NCI-H2196 (cell line): ENCODE results near the gene STOML2.

Experiments
- DNase-seq: peaks from one replicate; lab custom pipeline; 2025; ENCODE audit not compliant: unreplicated experiment; lab: John Stamatoyannopoulos, UW

STOML2 gene

DNA sequence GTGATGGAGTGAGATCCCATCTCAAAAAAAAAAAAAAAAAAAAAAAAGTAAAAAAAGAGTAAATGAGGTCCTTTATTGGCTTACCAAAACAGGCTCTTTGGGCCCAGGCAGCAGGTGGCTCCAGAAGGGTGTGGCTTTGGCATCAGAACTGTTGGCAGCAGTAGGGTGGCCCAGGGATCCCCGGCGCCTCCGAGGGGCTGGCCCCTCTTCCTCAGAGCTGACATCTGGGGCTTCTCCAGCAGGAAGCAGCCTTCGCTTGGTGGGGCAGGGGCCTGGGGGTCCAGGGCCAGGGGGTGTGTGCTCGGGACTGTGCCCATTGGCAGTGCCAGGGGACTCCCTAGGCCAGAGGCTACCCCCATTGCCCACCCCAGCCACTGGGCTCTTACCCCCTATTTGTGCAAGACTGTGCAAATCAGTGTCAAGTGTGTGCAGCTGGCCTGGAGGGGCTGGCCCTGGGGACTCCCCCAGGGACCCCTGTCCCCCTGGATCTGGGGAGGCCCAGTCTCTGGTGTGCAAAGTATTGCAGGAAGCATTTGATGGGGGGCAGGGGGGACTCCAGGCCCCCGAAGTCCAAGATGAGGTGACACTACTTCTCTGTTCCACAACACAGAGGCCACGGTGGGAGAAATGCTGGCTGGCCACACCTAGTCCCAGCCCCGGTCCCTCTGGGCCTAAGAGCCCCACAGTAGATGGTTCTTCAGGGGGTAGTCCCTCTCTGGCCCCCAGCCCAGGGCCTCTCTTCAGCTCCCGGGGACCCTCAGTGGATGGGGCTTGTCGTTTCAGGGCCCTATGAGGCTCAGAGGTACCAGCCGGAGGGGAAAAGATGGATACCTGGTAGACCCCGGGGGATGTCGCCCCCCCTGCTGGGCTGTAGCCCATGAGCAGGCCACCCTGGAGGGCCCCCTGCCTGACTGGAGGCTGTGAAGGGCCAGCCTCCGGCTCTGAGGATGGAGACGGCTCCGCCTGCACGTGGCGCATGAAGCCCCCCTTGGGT, 4.7 kb upstream of the STOML2 start:
- no peak for DNase-seq

DNA sequence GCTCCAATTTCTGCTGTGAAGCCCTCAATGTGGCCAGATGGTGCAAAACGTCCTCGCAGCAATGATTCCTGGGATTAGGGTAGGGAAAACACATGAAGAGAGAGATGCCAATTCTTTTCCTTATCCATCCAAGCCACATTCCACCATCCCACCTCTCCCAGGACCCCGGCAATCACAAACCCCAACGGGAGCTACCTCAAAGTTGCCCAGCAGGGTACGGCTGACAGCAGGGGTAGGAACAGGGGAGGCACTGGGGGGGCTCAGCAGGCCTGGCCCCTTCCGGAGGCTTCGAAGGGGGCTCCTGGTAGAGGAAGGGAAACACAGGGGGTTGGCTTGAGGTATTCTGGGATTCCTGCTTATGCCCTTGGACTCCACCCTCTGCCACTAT, 3.4 kb upstream of the STOML2 start:
- DNase-seq = no peak

DNA sequence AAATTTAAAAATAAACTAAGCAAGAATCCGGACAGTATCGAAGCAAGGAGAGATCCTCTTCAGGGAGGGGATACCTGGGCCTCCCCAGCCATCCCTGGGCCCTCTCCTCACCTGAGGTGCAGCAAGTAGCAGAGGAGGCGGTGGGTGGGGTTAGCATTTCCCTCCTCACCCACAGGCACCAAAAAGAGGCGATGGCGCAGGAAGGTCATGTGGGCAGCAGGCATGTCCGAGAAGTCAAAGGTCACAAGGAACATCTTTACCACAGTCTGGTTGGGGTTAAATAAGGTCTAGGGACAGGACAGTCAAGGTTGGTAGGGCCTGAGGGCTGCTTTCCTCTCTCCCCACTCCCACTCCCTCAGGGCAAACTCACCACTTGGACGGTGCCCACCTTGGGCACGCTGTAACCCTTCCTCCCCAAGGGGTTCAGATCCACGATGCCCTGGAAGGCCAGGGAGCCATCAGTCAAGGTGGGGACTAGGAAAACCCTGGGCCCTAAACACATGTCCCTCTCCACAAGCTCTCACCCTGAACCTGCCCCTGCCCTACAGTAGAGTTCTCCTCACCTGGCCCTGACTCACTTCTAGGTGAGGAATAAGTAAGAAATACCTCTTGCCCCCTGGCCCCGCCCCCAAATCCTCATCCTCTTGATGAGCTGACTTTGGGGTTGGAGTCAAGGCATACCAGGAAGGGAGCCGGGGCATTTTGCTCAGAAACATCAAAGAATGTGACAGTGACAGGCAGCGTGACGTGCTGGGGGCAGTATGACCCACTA, 2.8 kb upstream of the STOML2 start:
- DNase-seq = no peak

DNA sequence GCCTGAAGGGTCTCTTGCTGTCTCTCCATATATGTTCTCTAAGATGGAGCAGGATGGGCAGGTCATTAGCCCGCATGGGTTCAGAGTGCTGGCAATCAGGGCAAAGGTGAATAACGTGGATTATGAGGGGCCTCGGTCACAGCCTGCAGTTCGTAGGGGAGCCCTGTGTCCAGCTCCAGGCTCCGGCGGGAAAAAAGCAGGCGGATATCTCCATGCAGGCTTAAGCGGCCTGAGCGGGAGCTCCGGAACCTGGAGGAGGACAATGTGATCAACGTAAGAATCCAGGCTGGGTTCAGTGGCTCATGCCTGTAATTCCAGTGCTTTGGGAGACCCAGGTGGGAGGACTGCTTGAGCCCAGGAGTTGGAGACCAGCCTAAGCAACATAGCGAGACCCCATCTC, 2.2 kb upstream of the STOML2 start:
- no peak for DNase-seq

DNA sequence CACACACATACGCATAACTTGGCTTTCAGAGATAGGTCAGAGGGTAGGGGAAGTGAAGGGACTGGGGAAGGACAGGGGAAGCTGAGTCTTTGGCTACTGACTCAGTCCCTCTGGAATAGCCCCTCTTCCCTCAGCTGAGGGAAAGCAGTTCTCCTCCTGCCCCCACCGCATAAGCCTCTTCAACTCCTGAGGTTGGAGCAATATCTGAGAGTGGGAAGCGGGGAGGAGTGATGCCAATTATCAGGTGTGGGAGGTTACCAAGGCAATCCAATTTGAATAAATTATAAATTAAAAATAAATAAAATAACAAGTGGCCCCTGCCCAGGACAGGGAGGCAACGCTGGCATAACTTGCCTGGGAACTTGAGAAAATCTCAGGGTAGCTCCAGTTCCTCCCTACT, 1.7 kb upstream of the STOML2 start:
- no peak for DNase-seq

DNA sequence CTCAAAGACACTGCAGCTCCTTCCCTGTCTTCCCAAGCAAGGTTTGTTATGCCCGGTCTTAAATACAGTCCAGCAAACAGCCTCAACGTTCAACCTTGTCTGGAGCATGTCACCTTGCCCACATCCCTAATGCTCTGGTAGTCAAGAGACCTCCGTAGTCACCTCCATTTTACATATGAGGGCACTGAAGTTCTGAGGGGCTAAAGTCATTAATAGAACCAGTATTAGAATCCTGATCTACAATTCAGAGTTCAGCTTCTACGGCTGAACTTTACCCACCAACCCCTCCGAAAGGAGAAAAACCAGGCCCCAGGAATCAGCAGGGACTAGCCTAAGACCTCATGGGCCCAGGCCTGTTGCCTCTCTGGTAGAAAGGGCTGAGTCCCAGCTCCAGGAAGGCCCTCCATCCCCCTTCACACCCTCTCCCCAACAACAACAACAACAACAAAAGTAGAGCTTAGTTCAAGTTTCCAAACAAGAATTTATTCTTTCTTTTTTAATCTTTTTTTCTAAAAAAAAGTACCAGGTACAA, 795 bp upstream of the STOML2 start:
- DNase-seq = no peak

DNA sequence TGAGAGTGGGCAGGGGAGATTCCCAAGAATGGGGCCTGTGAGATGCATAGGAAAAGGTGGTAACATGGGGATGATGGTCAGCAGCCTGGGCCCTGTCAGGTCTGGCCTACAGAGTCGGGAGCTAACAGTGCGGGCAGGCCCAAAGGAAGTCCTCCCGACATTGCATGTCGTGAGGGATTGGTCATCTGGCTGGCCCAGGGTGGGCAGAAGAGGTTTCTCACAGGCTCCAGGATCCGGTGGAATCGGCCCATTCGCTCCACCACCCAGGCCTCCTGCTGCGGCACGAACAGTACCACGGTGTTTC, 514 bp downstream of the STOML2 start:
- DNase-seq = no peak

DNA sequence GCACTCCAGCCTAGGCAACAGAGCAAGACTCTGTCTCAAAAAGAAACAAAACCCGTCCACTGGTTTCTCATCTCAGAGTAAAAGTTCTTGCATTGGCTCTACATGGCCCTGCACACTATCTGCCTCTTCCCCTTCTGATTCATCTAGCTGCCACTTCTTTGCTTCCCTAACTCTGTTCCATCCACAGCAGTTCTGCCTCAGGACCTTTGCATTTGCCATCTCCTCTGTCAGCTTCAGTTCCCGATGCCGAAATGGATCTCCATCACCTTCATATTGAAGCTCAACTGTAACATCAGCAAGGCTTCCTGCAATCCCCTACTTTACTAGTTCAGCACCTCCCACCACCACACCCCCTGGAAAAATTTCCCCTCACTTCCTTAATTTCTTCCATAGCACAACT, 5.4 kb downstream of the STOML2 start:
- no peak for DNase-seq

DNA sequence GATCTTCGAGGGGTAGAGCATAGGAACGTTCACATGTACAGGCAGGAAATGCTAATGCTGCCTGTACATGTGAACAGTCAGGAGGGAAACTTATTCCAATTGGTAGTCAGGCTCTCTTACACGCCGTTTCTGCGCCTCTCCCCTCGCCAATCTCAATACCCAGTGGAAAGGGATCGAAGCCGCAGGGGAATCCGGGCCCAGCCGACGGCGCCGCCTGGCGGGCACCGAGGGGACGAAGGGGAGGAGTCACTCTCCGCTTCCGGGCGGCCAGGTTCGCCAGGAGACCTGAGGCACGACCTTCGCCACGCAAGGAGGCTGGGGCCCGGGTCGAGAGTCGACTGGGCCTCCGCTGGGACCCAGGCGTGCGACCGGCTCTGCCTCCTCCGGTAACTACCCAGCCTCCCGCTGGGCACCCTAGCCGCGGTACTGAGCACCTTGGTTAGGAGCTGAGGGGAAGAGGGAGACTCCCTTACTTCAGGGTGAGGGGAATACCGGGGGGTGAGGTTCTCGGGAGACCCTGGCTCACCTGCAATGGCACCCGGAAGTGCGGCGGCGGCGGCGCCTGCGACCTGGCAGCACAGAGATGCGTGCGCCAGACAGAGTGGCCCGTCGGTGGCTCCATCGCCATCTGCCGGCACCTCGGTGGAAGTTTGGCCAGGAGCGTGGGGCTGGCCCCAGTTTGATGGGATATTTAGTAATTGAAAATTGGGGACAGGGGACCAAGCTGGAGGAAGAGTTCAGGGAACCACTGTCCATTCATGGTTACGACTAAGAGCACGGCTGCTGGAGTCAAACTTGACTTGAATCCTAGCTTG, 6.7 kb downstream of the STOML2 start, which contains the start of gene PIGO:
TSS of gene PIGO (minus strand) at position 557 of the 815 bp plus-strand sequence. CDS start 1,026 bp downstream, outside the sequence.
- peak; percentile 88 for DNase-seq

DNA sequence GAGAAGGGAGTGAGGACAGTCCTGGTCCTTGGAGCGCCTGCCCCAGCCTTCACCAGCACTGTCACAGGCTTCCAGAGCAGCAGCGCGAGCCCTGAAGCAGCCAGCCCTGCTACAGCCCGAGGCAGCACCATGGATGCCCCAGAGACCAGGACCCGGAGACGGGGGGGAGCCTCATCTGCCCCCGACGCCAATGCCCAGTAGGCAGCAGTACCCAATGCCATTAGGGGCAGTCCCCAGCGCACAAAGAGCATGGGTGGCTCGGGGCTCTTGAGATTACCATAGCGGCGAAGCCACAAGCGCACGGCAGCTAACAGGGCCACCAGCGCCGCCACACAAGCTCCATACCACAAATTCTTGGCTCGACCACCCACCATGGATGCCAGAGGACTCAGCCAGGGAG, 11.4 kb downstream of the STOML2 start:
- no peak for DNase-seq

DNA sequence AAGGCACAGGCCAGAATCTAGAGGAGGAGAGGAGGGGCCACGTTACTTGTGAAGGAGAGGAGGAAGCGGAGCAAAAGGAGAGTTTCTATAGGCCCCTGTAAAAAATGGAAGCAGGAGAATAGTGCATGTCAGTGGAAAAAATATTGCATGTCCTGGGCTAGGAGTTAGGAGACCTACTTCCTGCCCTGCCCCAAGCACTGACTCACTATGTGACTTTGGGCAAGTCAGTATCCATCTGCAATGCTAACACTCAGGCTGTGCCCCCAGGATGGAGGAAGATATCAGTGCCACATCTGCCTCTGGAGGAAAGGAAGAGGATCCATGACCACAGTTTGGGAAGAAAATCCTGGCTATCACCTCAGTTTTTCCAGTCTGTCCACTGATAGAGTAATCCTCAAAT, 13.5 kb downstream of the STOML2 start:
- no peak for DNase-seq

DNA sequence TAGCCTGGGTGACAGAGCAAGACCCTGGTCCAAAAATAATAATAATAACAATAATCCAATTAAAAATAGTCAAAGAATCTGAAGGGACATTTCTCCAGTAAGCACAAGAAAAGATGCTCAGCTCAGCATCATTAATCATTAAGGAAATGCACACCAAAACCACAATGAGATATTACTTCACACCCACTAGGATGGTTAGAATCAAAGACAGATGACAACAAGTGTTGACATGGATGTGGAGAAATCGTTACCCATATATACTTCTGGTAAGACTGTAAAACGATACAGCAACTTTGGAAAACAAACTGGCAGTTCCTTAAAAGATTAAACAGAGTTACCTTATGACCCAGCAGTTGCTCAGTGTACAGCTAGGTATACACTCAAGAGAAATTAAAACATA, 17.9 kb downstream of the STOML2 start:
- DNase-seq = no peak

DNA sequence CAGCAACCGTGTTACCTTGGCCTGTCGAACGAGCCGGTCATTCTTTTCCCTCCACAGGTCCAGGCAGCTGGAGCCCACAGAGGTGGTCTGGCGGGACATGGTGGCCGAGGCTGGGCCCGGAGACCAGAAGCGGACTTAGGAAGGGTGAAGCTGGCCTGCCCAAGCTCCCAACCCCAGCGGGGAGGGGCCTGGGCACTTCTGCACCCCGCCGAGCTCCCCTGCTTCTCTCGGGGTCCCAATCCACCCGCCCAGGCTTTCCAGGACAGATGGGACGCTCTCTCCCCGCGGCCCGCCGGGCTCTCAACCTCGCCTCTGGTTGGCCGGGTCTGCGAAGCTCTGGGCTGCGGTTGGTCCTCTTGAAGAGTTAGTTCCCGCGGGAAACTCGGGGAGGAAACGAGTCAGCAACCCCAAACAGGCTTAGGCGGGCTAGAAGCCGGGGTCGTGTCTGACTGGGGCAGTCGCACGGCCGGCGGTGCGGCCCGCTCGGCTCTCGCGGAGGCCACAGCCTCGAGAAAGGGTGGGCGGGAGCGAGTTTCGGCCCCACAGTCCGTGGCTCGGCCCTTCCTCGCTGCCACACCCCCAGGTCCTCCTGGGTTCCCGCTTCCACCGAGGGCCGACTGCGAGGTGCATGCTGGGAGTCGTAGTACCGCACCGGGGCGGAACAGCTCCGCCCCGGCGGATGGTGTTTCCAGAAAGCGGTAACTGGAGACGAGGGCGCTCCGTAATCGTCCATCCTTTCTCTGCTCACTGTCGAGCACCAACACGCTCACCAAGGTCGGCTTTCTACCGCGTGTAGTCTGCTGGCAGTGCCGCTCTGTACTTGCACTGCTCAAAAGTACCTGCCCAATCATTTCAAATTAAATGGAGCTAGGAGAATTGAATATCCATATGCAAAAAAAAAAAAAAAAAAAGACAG, 23.2 kb downstream of the STOML2 start, which contains the start of gene FANCG:
TSS of gene FANCG (minus strand) at position 517 of the 916 bp plus-strand sequence. CDS start at position 99, 418 bp downstream.
- DNase-seq = peak; percentile 92

DNA sequence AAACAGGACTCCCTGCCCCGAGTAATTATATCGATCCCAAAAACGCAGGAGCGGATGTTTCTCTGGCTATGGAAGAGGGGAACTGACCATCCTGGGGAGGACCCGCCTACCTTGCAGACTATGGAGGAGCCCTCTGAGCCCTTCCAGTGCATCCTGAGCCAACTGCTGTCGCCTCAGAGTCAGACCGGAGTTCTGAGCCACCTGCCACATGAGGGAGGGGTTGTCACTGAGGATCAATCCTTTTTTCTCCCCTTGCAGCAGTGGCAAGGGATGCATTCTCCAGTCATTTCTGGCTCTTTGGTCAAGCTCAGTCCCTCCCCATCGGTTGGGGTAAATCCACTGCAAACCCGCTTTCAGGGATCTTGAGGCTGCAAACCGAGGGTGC, 23.9 kb downstream of the STOML2 start:
- DNase-seq = no peak

DNA sequence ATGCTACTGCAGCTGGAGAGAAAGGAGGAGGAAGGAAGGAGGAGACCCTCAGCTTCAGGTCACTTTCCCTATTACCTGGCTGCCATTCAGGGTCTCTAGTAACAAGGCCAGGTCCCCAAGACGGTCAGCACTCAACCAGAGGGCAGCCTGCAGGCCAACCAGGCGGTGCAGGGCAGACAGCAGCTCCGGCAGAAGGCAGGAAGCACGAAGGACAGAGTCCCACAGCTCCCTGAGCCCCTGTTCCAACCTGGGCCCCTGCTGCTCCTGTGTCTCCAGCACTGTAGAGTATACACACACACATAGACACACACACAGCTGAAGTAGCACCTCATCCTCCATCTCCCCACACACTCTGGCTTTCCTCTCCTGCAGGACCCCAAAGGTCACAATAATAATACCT, 24.9 kb downstream of the STOML2 start:
- DNase-seq = no peak

DNA sequence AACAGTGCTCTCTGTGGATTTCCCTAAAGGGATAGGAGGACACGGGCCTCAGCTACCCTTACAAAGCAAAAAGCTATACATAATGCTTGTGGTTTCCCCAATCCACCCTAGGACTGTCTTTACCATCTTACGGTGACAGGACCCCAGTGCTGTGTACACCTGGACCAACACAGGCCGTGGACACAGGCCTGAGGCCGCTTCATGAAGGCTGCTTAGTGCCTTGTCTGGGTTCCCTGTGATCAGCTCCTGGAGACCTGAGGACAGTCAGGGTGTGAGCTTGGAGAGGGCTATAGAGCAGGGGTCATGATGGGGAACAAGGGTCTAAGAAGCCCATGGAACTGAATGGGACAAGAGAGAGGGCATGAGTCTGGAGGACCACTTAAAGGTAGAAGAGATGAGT, 26.1 kb downstream of the STOML2 start:
- no peak for DNase-seq

DNA sequence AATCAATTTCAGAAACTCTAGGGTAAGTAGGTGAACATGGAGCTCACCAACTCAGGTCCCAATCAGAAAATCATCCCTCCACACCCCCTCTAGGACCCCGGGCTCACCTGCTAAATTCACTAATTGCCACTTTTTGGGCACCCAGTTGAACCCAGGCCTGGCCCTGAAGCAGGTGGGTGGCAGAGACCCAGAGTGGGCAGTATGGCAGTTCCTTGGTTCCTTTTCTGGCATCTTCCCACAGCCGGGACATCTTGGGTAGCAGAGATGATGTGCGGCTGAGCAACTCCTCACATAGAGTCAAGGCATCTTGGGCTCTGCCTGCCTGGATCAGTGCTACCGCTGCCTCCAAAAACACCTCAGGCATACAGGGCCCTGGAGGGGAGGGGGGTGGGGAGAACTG, 27.6 kb downstream of the STOML2 start:
- DNase-seq = no peak

DNA sequence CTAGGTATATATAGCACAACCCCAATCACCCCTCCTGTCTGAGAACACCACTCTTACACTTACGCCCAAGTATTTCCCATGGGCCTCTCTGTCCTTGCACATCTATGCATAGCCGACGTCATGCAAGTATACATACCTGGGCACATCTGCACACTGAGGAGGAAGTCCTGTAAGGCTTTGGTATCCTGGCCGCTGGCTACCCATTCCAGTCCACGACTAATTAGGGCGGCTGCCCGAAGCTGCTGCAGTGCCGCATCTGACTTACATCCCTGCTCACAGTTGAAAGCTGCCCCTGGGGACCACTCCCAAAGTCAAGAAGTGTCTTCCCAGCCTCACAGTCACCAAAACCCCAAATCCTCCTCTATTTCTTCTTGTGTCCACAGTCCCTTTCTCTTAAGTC, 28.1 kb downstream of the STOML2 start:
- no peak for DNase-seq

DNA sequence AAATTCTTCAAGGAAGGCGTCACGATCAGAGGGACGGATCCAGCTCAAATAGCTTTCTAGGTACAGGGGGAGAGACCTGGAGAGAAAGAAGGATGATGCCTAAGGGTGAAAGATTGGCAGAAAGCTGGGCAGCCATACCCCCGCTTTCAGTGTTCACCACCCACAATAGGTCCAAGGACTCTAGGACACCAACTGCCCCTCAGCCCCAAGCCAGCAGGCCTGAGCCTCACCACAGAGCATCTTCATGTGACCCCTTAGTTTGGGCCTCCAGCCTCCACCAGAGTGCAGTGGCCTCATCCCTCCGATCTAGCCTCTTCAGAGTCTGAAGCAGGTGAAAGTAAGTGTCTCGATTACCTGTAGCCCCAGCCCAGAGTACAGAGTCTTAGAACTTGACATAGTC, 28.8 kb downstream of the STOML2 start:
- DNase-seq = no peak

DNA sequence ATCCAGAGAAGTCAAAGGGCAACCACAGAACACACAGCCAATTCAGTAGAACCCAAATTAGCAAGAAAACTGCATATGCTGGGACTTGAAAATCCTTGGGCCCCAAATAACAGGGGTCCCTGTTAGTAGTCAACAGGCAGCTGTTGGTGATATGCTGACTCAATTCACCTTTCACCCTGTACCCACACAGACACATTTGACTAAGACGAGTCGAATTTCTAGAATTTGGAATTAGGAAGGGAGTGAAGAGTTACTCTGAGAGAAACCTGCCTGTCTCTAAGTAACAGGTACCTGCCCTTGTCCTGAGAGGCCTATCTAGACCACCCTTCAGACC, 29.7 kb downstream of the STOML2 start:
- no peak for DNase-seq
